HL-60 (cell line): ENCODE measurements around the gene ESPNL.

Source experiments
- DNase-seq, 2 experiments: peaks; one replicate each; pipeline ENCODE4 v3.0.0-alpha.2; 2010 to 2020; ENCODE audit warnings: low read depth in 1 of 2, low spot score in 1 of 2
- H3K27ac ChIP-seq: fragments of 250-450 bp; sonication (Bioruptor Pico); replicated peaks from 2 replicates; pipeline ENCODE4 v1.5.1; 2020; ENCODE audit warnings: mild to moderate bottlenecking, moderate library complexity
- H3K27me3 ChIP-seq: fragments of 250-450 bp; sonication (Bioruptor Pico); 2 replicates; pipeline ENCODE4 v1.5.1; 2021; ENCODE audit warnings: mild to moderate bottlenecking, moderate library complexity; ENCODE audit not compliant: insufficient read depth, poor library complexity, severe bottlenecking
- H3K4me3 ChIP-seq: replicated peaks from 2 replicates; pipeline ENCODE4 v1.5.1; 2011; ENCODE audit warnings: mild to moderate bottlenecking, control low read depth, low read length; ENCODE audit not compliant: insufficient read depth
- GABPA ChIP-seq: IDR thresholded peaks from 2 replicates; pipeline ENCODE4 v1.6.1; 2012; ENCODE audit warnings: low read depth
- POLR2AphosphoS5 ChIP-seq: IDR thresholded peaks from 2 replicates; pipeline ENCODE4 v1.6.1; 2012; ENCODE audit warnings: low read depth
- SPI1 ChIP-seq: IDR thresholded peaks from 2 replicates; pipeline ENCODE4 v1.6.1; 2012; ENCODE audit warnings: low read depth, mild to moderate bottlenecking, borderline replicate concordance
- TF ChIP-seq, protein P1 (sequence below): IDR thresholded peaks from one replicate; pipeline ENCODE4 v1.5.1; 2011; ENCODE audit warnings: low read length, control low read depth, inconsistent platforms; ENCODE audit not compliant: insufficient read depth
- TF ChIP-seq, protein P2 (sequence below): IDR thresholded peaks from 2 replicates; pipeline ENCODE4 v1.6.1; 2012; ENCODE audit warnings: low read depth; ENCODE audit not compliant: insufficient replicate concordance

ESPNL gene

DNA sequence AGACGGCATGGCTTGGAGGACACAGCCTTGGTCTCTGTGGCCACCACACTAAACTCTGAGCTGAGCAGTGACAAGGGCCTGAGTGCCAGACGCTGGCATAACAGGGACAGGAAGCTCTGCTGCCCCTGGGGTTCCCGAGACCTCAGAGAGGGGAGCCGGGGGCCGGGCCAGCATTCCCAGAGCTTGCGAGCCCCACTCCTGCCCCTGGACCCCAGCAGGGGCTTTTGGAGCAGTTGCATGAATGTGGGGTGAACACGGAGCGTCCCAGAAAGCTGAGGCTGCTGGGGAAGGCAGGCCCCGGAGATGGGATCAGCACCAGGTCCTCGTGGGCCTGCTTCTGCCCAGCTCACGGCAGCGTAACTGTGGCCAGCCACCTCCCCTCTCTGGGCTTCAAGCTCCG is 51.1 kb downstream of the ESPNL start:
- H3K4me3 ChIP-seq: no peak overlapping the region
- no peak for TF ChIP-seq SPI1
- TF ChIP-seq, protein P1, sequence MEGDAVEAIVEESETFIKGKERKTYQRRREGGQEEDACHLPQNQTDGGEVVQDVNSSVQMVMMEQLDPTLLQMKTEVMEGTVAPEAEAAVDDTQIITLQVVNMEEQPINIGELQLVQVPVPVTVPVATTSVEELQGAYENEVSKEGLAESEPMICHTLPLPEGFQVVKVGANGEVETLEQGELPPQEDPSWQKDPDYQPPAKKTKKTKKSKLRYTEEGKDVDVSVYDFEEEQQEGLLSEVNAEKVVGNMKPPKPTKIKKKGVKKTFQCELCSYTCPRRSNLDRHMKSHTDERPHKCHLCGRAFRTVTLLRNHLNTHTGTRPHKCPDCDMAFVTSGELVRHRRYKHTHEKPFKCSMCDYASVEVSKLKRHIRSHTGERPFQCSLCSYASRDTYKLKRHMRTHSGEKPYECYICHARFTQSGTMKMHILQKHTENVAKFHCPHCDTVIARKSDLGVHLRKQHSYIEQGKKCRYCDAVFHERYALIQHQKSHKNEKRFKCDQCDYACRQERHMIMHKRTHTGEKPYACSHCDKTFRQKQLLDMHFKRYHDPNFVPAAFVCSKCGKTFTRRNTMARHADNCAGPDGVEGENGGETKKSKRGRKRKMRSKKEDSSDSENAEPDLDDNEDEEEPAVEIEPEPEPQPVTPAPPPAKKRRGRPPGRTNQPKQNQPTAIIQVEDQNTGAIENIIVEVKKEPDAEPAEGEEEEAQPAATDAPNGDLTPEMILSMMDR: no peak
- TF ChIP-seq, protein P2, sequence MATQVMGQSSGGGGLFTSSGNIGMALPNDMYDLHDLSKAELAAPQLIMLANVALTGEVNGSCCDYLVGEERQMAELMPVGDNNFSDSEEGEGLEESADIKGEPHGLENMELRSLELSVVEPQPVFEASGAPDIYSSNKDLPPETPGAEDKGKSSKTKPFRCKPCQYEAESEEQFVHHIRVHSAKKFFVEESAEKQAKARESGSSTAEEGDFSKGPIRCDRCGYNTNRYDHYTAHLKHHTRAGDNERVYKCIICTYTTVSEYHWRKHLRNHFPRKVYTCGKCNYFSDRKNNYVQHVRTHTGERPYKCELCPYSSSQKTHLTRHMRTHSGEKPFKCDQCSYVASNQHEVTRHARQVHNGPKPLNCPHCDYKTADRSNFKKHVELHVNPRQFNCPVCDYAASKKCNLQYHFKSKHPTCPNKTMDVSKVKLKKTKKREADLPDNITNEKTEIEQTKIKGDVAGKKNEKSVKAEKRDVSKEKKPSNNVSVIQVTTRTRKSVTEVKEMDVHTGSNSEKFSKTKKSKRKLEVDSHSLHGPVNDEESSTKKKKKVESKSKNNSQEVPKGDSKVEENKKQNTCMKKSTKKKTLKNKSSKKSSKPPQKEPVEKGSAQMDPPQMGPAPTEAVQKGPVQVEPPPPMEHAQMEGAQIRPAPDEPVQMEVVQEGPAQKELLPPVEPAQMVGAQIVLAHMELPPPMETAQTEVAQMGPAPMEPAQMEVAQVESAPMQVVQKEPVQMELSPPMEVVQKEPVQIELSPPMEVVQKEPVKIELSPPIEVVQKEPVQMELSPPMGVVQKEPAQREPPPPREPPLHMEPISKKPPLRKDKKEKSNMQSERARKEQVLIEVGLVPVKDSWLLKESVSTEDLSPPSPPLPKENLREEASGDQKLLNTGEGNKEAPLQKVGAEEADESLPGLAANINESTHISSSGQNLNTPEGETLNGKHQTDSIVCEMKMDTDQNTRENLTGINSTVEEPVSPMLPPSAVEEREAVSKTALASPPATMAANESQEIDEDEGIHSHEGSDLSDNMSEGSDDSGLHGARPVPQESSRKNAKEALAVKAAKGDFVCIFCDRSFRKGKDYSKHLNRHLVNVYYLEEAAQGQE: no peak
- TF ChIP-seq POLR2AphosphoS5: no peak
- no peak for TF ChIP-seq GABPA
- no peaks in the 10 kb centered on the region for H3K27me3 ChIP-seq
- no peak for DNase-seq
- no peak overlapping the region for H3K27ac ChIP-seq

DNA sequence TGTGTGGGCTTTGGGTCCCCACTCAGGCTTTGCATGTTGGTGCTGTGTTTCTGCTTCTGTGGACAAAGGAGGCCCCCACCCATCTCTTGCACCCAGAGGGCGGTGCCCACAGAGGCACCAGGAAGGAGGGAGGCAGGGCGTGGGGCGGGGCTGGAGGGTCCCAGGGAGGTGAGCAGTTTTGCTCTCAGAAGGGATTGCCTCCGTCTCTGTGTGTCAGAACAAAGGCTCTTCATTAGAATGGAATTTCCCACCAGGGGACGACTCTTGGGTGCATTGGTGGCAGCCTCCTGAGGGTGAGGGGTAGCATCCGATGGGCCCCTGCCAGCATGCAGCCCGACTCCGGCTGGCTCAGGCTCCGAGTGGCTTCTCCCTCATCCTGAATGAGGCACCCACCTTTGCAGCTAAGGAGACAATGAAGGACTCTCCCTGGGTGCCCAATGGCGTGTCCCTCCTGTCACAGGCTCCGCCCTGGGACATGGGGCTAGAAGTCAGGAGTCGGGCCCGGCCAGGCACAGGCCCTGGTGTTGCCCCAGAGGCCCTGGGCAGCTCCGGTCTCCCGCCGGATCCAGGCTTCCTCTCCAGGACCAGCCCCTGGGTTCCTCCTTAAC is 51.6 kb downstream of the ESPNL start:
- H3K4me3 ChIP-seq: no peak overlapping the region
- no peak for DNase-seq
- TF ChIP-seq SPI1 (no peak), POLR2AphosphoS5 (no peak), GABPA (no peak)
- TF ChIP-seq, protein P2: no peak
- TF ChIP-seq, protein P1: no peak
- H3K27me3 ChIP-seq: no peaks in the 10 kb centered on the region
- H3K27ac ChIP-seq: no peak overlapping the region

DNA sequence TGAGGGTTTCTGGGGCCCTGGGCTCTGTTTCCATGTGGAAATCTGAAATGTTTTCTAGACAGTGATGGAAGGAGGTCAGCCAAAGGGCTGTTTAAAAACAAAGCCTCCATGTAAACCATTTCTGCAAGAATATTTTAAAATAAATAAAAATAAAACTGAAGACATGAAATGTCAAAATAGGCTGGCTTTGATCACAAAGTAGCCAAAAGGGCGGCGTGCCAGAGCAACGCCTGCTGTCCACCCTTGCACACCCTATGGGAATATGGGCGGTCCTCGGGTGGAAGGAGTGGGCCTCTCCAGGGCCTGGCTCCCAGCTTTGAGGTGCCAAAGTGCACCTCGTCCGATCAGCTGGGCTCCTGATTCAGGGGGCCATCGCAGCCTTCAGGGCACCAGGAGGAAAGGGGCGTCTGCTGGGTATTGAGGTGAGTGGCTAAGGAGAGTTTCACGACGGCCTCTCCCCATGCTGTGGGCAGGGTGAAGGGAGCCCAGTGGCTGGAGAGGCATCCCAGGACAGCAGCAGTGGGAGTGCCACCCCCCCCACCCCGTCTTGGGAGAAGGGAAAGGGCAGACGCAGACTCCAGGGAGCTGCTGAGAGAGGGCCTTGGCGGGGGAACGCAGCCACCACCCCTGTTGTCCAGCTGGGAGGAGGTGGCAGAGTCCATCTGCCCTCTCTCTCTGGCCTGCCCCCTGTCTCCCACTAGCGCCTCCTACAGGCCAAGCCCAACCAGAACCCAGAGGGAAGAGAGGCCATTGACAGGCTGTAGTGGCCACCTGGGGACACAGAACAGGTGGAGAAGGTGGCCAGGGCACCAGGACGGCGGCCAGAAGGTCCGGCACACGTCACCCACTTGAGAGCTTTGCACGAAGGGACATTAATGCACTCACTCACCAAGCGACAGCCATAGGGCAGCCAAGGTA is 52.9 kb downstream of the ESPNL start:
- TF ChIP-seq GABPA: no peak
- no peak for TF ChIP-seq SPI1
- no peak for TF ChIP-seq POLR2AphosphoS5
- TF ChIP-seq, protein P2: no peak
- TF ChIP-seq, protein P1: no peak
- Histone ChIP-seq H3K27me3 (no peaks in the 10 kb centered on the region), H3K27ac (no peak overlapping the region), H3K4me3 (no peak overlapping the region)
- no peak for DNase-seq
